Activated T-cell treated with anti-CD3 and anti-CD28 coated beads, Interleukin-2, amount 50 U/mL, for 48 hours (primary cell): ENCODE results near the gene RGS10.
"Not testable (repeated sequence)": the region's sequence is repeated elsewhere in the genome, so short reads cannot be mapped to it uniquely, and the experiment has no call there.

Source experiments
- DNase-seq, 2 experiments: peaks; one replicate each; pipeline ENCODE4 v3.0.0-alpha.2; 2020

The RGS10 gene

GRCh38 chr10:119466655-119467054 is 75.9 kb downstream of the RGS10 start:
- DNase-seq, result peak; percentile 47 to 58

GRCh38 chr10:119466076-119466475 is 76.4 kb downstream of the RGS10 start:
- DNase-seq, result no peak

GRCh38 chr10:119465085-119465484 is 77.4 kb downstream of the RGS10 start:
- no peak for DNase-seq

- not testable (repeated sequence) for DNase-seq
Observed at GRCh38 chr10:119463195-119463594, 79.3 kb downstream of the RGS10 start.

- DNase-seq, result no peak
Observed at GRCh38 chr10:119462773-119463172, 79.7 kb downstream of the RGS10 start.

GRCh38 chr10:119461923-119462322 is 80.6 kb downstream of the RGS10 start:
- DNase-seq, result no peak

GRCh38 chr10:119461380-119461779 is 81.1 kb downstream of the RGS10 start:
- DNase-seq, result peak; percentile 36 to 42

GRCh38 chr10:119460369-119461195 is 81.9 kb downstream of the RGS10 start:
- DNase-seq, result no peak

- no peak for DNase-seq
Observed at GRCh38 chr10:119459681-119460340, 82.7 kb downstream of the RGS10 start.

- no peak for DNase-seq
Observed at GRCh38 chr10:119457966-119458766, 84.4 kb downstream of the RGS10 start.

GRCh38 chr10:119456435-119456810 is 86.1 kb downstream of the RGS10 start:
- no peak for DNase-seq

GRCh38 chr10:119455609-119456434 is 86.7 kb downstream of the RGS10 start:
- DNase-seq, result no peak

- no peak for DNase-seq
Observed at GRCh38 chr10:119454990-119455389, 87.5 kb downstream of the RGS10 start.

- no peak for DNase-seq
Observed at GRCh38 chr10:119454316-119454715, 88.2 kb downstream of the RGS10 start.

- no peak for DNase-seq
Observed at GRCh38 chr10:119453313-119453712, 89.2 kb downstream of the RGS10 start.

GRCh38 chr10:119452396-119452795 is 90.1 kb downstream of the RGS10 start:
- no peak for DNase-seq

- DNase-seq, result no peak
Observed at GRCh38 chr10:119451300-119451896, 91.1 kb downstream of the RGS10 start.

GRCh38 chr10:119450606-119451299 is 91.8 kb downstream of the RGS10 start:
- no peak for DNase-seq
